Gastrocnemius medialis (tissue), 4 donors: Measurements from ENCODE around the gene TRIO. TPM values are rescaled to one million over a fixed set of nuclear protein-coding genes. Genes with fewer than 3 reads are reported as not detected.

ENCODE experiments used
- ATAC-seq, 2 donors: fragments of 150-250 bp; one replicate each; pipeline ENCODE4 v1.9.1; 2016
- DNase-seq, 2 donors: peaks; one replicate each; pipeline ENCODE4 v3.0.0-alpha.2; 2019
- H3K27ac ChIP-seq, 4 donors: fragments of 200-600 bp; sonication (generic); 1 replicate in 1 of 4; 2 replicates in 3 of 4; pipeline ENCODE4 v1.5.1; 2016 to 2018; ENCODE audit warnings: mild to moderate bottlenecking in 2 of 4, moderate library complexity in 1 of 4
- H3K27me3 ChIP-seq, 3 donors: fragments of 200-600 bp; sonication (generic) in 2 of 3; 1 replicate in 1 of 3; 2 replicates in 2 of 3; pipeline versions ENCODE4 v1.5.1 to v1.6.0; 2016 to 2019; ENCODE audit warnings: mild to moderate bottlenecking in 1 of 3, moderate library complexity in 1 of 3
- H3K36me3 ChIP-seq, 2 donors: fragments of 200-600 bp; sonication (generic) in 1 of 2; one replicate each; pipeline ENCODE4 v1.5.1; 2017 to 2018
- H3K4me1 ChIP-seq, 2 donors: fragments of 200-600 bp; sonication (generic) in 1 of 2; one replicate each; pipeline ENCODE4 v1.5.1; 2016 to 2017; ENCODE audit warnings: mild to moderate bottlenecking in 2 of 2
- H3K4me3 ChIP-seq, 4 donors: fragments of 200-600 bp; sonication (generic) in 3 of 4; 1 replicate in 1 of 4; 2 replicates in 3 of 4; pipeline ENCODE4 v1.5.1; 2016 to 2019; ENCODE audit warnings: mild to moderate bottlenecking in 2 of 4
- H3K9me3 ChIP-seq, 3 donors: fragments of 200-600 bp; sonication (generic) in 2 of 3; 1 replicate in 1 of 3; 2 replicates in 2 of 3; pipeline ENCODE4 v1.5.1; 2016 to 2019
- POLR2A ChIP-seq, 2 donors: fragments of 450-650 bp; IDR thresholded peaks; one replicate each; pipeline ENCODE4 v1.6.1; 2017; ENCODE audit warnings: antibody characterized with exemption in 2 of 2, mild to moderate bottlenecking in 2 of 2, moderate library complexity in 2 of 2
- in situ Hi-C, 4 donors: fragments of 200-750 bp; cut with MboI; loops; one replicate each; pipeline versions ENCODE4 v1.15.0 to v1.8.0; 2017; ENCODE audit warnings: low sequenced_read_pairs in 4 of 4
- intact Hi-C: fragments of 100-400 bp; cut with DNase I; formaldehyde crosslinking; loops from one replicate; pipeline ENCODE4 v1.15.1; 2023; ENCODE audit warnings: low total_unique reads
- total RNA-seq, 4 donors: library from RNA; depleted of rRNA; stranded (reverse); fragments of >200 nt; gene quantifications; one replicate each; pipeline versions ENCODE4 v1.1.0 to v1.2.3, GENCODE V29; 2016
- TF ChIP-seq, protein P1 (sequence below), 5 experiments: fragments of 450-650 bp in 3 of 5; fragments of 200-600 bp in 2 of 5; sonication (generic) in 2 of 5; IDR thresholded peaks in 4 of 5; conservative IDR thresholded peaks in 1 of 5; 1 replicate in 4 of 5; 2 replicates in 1 of 5; pipeline ENCODE4 v1.5.1; 2016 to 2019; ENCODE audit warnings: antibody characterized with exemption in 5 of 5, mild to moderate bottlenecking in 3 of 5, moderate library complexity in 3 of 5

TRIO gene
- total RNA-seq, 4 donors from 2014 or later = 31.5 to 57.5 (median 50.4) TPM

DNA sequence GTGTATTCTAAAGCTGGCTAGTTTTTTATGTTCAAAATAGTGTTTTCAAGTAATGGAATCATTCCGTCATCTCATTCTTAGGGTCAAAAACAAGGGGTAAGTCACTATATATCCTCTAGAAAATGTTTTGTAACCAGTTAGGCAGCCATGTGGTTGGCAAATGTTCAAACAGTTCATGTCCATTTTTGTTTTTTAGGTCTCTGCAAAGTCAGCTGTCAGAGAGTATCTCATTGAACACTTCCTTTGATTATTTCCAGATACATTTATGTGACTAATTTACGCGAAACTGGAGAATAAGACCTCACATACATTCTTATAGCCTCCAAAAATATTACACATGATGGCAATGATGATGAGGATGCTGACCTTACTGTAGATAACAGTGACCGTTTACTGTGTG, 50.4 kb downstream of the TRIO start:
- intact Hi-C loops = no loop called here
- H3K27ac ChIP-seq = no peak overlapping the region
- in situ Hi-C loops = no loop called here

DNA sequence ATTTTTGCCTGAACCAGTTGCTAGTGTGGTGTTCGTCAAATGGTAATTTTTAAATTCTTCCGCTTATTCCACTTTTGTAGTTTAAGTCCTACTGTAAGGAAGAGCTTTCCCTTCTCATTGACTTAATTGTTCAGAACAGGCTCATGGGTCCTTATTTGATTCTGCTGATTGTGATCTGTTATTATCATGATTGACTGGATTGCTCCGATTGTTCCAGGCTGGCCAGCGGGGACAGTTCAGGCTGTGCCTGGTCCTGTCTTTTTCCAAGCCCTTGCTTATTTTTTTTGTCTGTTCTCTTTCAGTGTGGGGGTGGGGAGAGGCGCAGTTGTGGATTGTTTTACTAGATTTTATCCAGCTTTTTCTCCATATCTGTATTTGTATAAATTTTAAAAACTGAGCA, 52.4 kb downstream of the TRIO start:
- no peak for ATAC-seq
- DNase-seq = no peak
- Histone ChIP-seq H3K4me3 (no peak overlapping the region), H3K4me1 (peaks cover 55 to 61% of the 10 kb centered on the region in 2 donors), H3K9me3 (no peaks in the 10 kb centered on the region), H3K27ac (no peak overlapping the region), H3K27me3 (no peaks in the 10 kb centered on the region), H3K36me3 (no peaks in the 10 kb centered on the region)
- TF ChIP-seq, protein P1, sequence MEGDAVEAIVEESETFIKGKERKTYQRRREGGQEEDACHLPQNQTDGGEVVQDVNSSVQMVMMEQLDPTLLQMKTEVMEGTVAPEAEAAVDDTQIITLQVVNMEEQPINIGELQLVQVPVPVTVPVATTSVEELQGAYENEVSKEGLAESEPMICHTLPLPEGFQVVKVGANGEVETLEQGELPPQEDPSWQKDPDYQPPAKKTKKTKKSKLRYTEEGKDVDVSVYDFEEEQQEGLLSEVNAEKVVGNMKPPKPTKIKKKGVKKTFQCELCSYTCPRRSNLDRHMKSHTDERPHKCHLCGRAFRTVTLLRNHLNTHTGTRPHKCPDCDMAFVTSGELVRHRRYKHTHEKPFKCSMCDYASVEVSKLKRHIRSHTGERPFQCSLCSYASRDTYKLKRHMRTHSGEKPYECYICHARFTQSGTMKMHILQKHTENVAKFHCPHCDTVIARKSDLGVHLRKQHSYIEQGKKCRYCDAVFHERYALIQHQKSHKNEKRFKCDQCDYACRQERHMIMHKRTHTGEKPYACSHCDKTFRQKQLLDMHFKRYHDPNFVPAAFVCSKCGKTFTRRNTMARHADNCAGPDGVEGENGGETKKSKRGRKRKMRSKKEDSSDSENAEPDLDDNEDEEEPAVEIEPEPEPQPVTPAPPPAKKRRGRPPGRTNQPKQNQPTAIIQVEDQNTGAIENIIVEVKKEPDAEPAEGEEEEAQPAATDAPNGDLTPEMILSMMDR (IDR thresholded peaks at IDR 0.05 in 4 of 5, conservative IDR thresholded peaks at IDR 0.05 in 1 of 5) = no peak
- intact Hi-C loops (no loop called here), in situ Hi-C loops (no loop called here)

More for the DNA sequence above, 50.4 kb downstream of the TRIO start:
- no peaks in the 10 kb centered on the region for H3K27me3 ChIP-seq
- TF ChIP-seq POLR2A (IDR thresholded peaks at IDR 0.05) = no peak
- TF ChIP-seq, protein P1 (IDR thresholded peaks at IDR 0.05 in 4 of 5, conservative IDR thresholded peaks at IDR 0.05 in 1 of 5) = no peak
- ATAC-seq (no peak), DNase-seq (no peak)
- no peaks in the 10 kb centered on the region for H3K9me3 ChIP-seq
- H3K36me3 ChIP-seq = no peaks in the 10 kb centered on the region
- H3K4me3 ChIP-seq = no peak overlapping the region
- peaks cover 56 to 63% of the 10 kb centered on the region in 2 donors for H3K4me1 ChIP-seq

DNA sequence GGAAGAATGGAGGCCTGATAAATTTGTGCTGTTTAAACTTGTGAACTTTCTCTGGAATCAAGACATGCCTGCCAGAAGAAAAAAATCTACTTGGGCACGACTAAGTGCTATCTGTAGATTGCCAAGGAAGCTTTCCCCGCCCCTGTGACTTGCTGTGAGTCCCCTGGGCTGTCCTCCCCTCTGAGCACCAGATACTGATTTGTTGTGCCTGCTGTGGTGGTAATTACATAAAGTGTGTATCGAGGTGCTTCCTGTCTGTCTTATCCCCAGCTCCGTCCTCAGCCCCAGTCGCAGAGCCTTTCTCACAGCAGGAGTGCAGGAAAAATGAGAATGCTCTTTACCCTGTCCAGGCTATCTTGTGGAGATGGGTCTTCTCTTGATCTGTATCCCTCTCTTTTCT, 53.9 kb downstream of the TRIO start:
- ATAC-seq = no peak
- Histone ChIP-seq H3K27ac (no peak overlapping the region), H3K36me3 (no peaks in the 10 kb centered on the region), H3K4me3 (no peak overlapping the region), H3K9me3 (no peaks in the 10 kb centered on the region), H3K27me3 (no peaks in the 10 kb centered on the region), H3K4me1 (peaks cover 48 to 50% of the 10 kb centered on the region in 2 donors)
- in situ Hi-C loops = no loop called here
- TF ChIP-seq POLR2A (IDR thresholded peaks at IDR 0.05) = no peak
- TF ChIP-seq, protein P1 (IDR thresholded peaks at IDR 0.05 in 4 of 5, conservative IDR thresholded peaks at IDR 0.05 in 1 of 5) = no peak
- DNase-seq = no peak
- intact Hi-C loops = no loop called here

DNA sequence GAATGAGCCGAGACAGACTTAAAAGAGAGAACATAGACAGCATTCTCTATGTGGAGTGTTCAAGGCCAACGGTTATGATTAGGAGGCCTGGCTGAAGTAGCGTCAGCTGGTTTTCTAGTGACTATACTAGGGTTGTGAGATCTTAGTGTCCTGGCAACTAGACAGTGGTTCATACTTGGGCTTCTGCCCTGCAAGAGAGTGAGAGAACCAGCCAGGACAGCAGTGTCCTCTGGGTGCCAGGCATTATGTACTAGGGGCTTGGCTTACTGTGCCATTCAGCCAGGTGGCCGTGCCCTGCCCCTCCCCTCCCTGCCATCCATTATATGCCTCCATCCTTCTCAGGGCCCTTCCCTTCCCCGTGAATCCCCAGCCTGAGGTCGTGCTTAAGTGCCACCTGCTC, 56.8 kb downstream of the TRIO start:
- in situ Hi-C loops = no loop called here
- DNase-seq = peak; percentile 56 to 72
- Histone ChIP-seq H3K9me3 (no peaks in the 10 kb centered on the region), H3K4me1 (peaks cover 54 to 58% of the 10 kb centered on the region in 2 donors), H3K4me3 (no peak overlapping the region), H3K27me3 (no peaks in the 10 kb centered on the region), H3K36me3 (no peaks in the 10 kb centered on the region), H3K27ac (peak overlapping the region; percentile 69 to 77 (median 71))
- TF ChIP-seq POLR2A (IDR thresholded peaks at IDR 0.05) = no peak
- TF ChIP-seq, protein P1 (IDR thresholded peaks at IDR 0.05 in 4 of 5, conservative IDR thresholded peaks at IDR 0.05 in 1 of 5) = no peak
- intact Hi-C loops = loop anchor here (5.0 kb wide), 1 partner anchor 67 kb away; no protein-coding TSS in a partner anchor
- ATAC-seq = peak; percentile 98
